Measurements from ENCODE around the gene AGPAT1.
A peak's percentile ranks its signal among the peaks of the same experiment; 100 is the strongest.

GRCh38 chr6:32118782-32119628, 56.9 kb downstream of the AGPAT1 start:
- TF ChIP-seq CTCF (IDR thresholded peaks at IDR 0.05): peak in 6 of 7 experiments; percentile 49 to 95 (median 88)
- peak in 2 of 3 donors; percentile 10 to 77 for TF ChIP-seq POLR2AphosphoS5 (IDR thresholded peaks at IDR 0.05)
- no peak for TF ChIP-seq POLR2A (IDR thresholded peaks at IDR 0.05)

All from stomach (tissue), 4 donors.